Head of caudate nucleus (tissue), 42 donors: ENCODE data around the gene RSPH10B2.
A peak's percentile ranks its signal among the peaks of the same experiment; 100 is the strongest.
"Not testable (repeated sequence)": the region's sequence is repeated elsewhere in the genome, so short reads cannot be mapped to it uniquely, and the experiment has no call there.

Experiments
- DNase-seq, 42 donors: peaks; one replicate each; pipeline versions ENCODE4 v3.0.0 to v3.0.0-alpha.2; 2020 to 2021; ENCODE audit warnings: mixed read lengths in 7 of 42
- intact Hi-C: fragments of 100-400 bp; cut with DNase I; formaldehyde crosslinking; loops from one replicate; pipeline ENCODE4 v1.15.0; 2022

The RSPH10B2 gene

DNA sequence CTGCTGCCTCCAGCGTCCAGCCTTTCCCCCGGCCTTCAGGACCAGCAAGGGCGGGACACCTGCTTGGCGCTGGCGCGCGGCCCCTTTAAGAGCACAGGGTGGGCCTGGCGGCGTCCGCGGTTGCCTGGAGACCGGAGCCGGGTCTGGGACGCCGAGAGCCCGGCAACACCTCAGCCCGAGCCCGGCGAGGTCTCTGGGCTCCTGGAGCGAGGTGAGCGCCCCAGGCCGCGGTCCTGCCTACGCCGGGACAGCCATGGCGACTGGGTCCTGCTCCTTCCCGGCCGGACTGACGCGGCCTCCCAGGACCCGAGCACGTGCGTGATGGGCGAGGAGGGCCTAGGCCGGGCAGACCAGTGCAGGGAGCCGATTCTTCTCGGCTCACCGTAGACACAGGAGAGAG, at the start of gene RSPH10B2:
Gene RSPH10B2 (plus strand): TSS at position 140 of the 400 bp plus-strand sequence. CDS start 3,575 bp downstream, outside the sequence.
- intact Hi-C loops, result not testable (repeated sequence)
- peak in 1 of 42 donors; percentile 2 for DNase-seq

DNA sequence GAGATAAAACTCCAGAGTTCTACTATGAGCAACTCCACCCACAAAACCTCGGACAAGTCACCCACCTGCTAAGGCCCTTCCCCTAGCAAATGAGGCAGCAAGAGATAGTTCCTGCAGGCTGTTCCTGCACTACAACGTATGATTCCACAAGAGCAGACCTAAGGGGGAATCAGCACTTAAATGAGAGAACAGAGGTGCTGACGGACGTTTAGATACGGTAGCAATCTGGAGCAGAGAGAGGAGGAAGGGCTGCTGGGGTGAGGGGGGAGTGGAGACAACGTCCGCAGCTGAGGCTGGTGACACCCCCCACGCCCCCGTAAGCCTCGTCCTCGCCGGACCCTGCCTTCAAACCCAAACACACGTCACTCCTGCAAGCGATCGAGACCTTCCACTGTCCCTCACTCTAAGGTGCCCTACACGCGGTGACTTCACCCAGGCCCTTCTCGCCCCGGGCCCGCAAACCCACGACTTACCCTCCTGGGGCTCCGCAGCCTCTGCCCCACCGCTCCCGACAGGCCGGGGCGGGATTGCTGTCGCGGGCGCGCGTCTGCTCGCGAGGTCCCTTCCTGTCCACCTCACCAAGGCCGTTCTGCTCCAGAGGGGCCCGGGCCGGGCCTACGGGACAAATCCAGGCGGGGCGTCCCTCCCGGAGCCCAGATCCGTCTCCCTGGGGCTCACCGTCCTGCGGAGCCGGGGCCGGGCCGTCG, 47.8 kb upstream of the RSPH10B2 start:
- intact Hi-C loops, result loop anchor here (10.0 kb wide), 1 partner anchor 61 kb away; no protein-coding TSS in a partner anchor

DNA sequence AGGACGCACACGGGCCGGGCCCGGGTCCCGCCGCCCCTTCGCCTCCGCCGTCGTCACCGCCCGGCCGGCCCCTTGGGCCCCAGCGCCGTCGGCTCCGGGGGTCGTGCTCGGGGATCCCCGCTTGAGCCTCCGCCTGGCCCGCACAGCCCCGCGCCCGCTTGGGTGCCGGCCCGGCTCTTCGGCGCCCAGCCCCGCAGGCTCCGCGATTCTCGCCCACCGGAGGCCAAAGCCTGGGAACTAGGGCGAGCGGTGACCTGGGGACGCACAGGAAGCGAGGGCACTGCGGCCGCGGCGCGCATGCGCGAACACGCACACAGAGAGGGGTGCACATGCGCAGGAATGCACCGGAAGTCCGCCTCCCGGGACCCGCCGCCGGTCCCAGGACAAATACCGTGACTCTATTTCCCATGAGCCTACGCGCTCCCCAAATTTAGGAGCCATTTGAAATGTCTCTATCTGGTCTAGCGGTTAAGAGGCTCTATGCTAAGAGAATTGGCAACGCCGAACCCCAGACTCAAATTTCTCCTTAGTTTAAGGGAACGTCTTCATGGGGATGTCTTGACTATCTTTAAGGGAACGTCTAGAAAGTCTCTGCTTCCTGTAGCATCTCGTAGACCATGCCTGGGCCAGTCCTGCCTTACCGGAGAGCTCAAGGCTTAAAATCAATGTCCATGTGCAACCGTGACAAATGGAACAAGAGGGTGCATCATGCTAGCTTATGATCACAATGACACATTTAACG, 47.1 kb upstream of the RSPH10B2 start, which contains the start of gene ZNF12:
Gene ZNF12 (minus strand): TSS at position 282 of the 742 bp plus-strand sequence. CDS start 1,774 bp downstream, outside the sequence.
- intact Hi-C loops, result loop anchor here (10.0 kb wide), 1 partner anchor 62 kb away; no protein-coding TSS in a partner anchor

More for the DNA sequence above, 47.8 kb upstream of the RSPH10B2 start:
- peak in 24 of 42 donors; percentile 5 to 36 (median 17) for DNase-seq

DNA sequence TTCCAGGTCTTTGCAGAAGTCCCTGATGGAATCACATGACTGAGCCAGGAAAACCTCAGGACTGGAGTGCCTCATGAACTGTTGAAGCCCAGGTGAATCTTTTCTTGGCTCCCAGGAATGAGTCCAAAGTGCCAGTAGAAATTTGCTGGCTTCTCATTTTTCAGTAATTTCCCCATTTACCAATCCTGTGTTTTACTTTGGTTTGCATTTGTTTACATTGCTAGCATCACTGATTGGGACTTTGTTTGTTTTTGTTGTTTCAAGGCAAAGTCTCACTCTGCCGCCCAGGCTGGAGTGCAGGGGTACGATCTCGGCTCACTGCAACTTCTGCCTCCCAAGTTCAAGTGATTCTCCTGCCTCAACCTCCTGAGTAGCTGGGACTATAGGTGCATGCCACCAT, 45.6 kb upstream of the RSPH10B2 start:
- intact Hi-C loops, result loop anchor here (10.0 kb wide), 1 partner anchor 64 kb away; no protein-coding TSS in a partner anchor
- DNase-seq, result no peak

More for the DNA sequence above, 47.1 kb upstream of the RSPH10B2 start, which contains the start of gene ZNF12:
- DNase-seq, result peak; percentile 86 to 99 (median 96)

DNA sequence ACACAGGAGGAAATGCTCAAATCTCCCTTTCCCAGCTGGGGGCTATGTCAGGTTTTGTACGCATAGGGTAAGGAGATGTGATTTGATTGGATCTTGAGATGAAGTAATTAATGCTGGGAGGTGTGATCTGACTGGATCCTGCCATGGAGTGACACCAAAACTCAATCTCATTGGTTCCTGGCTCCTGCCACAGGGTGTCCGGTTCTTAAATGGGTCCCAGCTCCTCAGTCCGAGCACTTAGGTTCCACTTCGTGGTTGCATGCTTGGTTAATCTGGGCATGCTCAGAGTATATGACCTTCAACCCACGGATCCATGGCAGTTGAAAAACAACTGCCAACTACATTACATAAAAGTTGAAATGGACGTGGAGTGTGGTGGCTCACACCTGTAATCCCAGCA, 44.1 kb upstream of the RSPH10B2 start:
- intact Hi-C loops, result loop anchor here (10.0 kb wide), 1 partner anchor 65 kb away; no protein-coding TSS in a partner anchor

DNA sequence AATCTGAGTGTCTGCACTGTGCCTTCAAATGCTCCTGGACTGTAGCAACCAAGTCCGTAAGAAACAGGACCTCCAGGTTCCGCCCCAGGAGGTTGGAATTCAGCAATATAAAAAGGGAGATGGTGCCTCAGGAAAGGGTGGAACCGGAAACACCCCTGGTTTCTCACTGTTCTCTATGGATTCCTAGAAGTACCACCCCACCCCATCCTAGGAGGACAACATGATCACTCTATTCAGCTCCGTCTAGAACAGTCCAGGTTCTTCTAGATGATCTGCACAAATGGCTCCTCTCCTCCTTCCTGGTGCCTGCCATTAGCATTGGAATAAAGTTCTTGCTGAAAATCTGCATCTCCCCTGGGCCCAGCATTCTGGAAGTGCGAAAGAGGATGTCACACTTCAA, 39.5 kb upstream of the RSPH10B2 start:
- intact Hi-C loops, result no loop called here
- no peak for DNase-seq

More for the DNA sequence above, 44.1 kb upstream of the RSPH10B2 start:
- no peak for DNase-seq

DNA sequence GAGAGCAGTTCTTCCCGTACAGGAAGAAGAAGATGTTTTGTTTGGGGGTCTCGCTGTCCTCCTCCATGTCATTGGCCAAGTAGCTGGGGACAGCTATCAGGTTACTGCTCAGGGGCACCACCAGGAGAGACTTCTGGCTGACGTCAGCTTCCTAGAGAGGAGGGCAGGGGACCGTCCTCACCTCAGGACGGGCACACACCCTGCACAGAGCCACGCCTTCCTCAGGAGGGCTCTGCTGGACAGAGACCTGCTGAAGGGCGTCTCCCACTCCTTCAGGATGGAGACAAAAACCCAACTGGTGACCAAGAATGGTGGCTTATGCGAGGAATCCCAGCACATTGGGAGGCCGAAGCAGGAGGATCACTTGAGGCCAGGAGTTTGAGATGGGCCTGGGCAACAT, 38.0 kb upstream of the RSPH10B2 start:
- intact Hi-C loops, DNase-seq: not testable (repeated sequence)

DNA sequence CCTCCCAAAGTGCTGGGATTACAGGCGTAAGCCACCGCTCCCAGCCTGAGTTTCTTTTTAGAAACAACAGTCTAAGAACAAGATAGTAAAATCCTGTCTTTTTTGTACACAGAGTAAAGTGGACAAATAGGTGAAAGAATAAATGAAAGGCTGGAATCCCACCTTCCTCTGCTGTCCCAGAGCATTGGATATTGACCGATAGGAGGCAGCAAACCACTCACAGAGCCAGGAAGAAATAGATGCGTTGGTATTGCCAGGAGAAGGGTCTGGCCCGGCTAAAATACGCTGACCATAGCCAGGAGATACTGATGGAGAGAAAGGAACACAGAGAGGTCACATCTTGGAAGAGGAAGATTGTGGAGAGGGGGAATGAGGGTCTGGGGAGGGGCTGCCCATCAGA, 35.8 kb upstream of the RSPH10B2 start:
- DNase-seq, result no peak
- intact Hi-C loops, result no loop called here

DNA sequence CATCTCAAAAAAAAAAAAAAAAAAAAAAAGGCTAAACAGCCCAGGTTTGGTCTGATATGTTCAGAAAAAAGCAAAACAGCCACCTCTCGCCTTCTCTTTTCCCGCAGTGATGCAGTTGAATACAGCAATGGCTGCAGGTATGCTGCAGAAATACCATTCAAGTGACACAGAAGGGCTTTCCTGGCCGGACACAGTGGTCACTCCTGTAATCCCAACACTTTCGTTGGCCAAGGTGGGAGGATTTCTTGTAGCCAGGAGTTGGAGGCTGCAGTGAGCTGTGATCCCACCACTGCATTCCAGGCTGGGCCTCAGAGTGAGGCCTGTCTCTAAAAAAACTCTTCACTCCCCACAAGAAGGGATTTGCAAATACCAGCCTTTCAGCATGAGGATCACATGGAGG, 29.6 kb upstream of the RSPH10B2 start:
- intact Hi-C loops, DNase-seq: not testable (repeated sequence)

DNA sequence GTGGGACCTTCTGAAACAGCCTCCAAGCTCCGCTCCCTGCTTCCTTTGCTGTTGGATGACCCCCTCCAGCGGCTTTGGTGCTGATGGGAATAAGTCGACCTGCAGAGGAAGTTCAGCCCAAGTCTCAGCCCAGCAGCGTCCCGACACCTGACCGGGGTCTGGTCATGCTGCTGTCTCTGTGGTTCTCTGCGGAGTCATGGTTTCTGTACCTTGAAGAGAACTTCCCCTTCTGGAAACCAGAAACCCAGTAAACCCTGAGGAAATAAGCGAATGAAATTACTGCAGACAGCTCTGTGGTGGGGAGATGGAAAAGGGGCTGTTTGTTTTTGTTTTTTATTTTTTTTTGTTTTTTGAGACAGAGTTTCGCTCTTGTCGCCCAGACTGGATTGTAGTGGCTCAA, 28.9 kb upstream of the RSPH10B2 start:
- peak in 17 of 42 donors; percentile 5 to 44 (median 12) for DNase-seq
- intact Hi-C loops, result no loop called here

DNA sequence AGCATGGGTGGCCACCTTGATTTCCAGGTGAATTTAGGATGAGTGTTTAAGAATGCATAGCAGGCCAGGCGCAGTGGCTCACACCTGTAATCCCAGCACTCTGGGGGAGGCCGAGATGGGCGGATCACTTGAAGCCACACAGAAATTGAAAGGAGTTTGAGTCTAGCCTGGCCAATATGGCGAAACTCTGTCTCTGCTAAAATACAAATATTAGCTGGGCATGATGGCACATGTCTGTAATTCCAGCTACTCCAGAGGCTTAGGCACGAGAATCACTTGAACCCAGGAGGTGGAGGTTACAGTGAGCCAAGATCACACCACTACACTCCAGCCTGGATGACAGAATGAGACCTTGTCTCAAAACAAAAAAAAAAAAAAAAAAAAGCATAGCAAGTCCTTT, 27.6 kb upstream of the RSPH10B2 start:
- intact Hi-C loops, DNase-seq: not testable (repeated sequence)

DNA sequence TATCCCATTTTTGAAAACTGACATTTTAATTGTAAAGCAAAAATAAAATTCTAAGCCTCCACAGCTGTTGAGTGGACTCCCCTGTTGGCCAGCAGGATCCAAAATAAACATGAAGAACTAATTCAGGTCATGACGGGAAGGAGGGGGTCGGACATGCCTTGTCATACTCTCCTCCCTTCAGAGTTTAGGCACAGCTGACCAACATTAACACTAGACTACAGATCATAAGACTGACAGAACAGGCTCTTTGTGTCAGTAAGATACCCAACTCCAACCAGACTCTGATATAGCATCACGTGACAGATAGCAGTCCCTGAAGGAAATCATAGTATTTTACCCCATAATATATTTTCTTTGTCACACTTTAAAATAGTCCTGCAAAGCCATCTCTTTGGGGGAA, 26.2 kb upstream of the RSPH10B2 start:
- intact Hi-C loops, result no loop called here
- DNase-seq, result no peak

DNA sequence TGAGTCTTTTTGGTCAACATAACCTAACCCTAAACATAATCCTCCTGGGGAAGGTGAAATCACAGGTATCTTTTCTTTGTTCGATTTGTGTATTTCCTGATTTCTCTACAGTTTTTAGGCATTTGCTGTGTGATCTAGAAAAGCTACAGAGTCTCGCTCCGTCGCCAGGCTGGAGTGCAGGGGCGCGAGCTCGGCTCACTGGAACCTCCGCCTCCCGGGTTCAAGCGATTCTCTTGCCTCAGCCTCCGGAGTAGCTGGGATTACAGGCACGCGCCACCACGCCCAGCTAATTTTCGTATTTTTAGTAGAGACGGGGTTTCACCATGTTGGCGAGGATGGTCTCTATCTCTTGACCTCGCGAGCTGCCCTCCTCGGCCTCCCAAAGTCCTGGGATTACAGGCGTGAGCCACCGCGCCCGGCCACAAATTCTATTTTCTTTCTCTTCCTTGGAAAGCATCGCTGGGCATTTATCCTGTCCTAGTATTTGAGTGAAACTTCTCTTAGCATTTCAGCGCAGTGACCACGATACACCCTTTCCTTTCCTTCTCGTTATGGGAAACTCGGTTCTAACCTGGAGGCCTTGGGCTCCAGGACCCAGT, 24.9 kb upstream of the RSPH10B2 start:
- peak in 3 of 42 donors; percentile 9 to 12 (median 11) for DNase-seq
- intact Hi-C loops, result not testable (repeated sequence)

DNA sequence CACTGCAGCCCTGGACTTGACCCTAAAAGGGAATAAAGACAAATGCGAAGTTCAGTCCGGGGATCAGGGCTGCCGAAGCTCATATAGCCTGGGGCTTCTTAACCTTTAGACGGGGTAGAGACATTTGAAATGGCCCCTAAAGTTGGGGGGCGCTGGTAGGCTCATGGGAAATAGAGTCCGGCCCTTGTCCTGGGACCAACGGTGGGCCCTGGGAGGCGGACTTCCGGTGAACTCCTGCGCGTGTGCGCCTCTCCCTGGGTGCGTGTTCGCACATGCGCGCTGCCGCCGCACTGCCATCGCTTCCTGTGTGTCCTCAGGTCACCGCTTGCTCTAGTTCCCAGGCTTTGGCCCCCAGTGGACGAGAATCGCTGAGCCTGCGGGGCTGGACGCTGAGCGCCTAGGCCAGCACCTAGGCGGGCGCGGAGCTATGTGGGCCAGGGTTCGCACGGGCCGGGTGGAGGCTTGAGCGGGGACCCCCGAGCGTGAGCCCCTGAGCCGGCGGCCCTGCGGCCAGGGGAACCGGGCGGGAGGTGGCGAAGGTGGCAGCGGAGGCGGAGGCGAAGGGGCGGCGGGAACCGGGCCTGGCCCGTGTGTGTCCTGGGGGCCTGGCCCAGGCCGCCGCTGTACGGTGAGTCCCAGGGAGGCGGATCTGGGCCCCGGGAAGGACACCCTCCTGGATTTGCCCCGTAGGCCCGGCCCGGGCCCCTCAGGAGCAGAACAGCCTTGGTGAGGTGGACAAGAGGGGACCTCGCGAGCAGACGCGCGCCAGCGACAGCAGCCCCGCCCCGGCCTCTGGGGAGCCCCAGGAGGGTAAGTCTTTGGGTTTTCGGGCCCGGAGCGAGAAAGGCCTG, 24.2 kb upstream of the RSPH10B2 start:
- peak; percentile 86 to 97 (median 94) for DNase-seq
- intact Hi-C loops, result no loop called here

DNA sequence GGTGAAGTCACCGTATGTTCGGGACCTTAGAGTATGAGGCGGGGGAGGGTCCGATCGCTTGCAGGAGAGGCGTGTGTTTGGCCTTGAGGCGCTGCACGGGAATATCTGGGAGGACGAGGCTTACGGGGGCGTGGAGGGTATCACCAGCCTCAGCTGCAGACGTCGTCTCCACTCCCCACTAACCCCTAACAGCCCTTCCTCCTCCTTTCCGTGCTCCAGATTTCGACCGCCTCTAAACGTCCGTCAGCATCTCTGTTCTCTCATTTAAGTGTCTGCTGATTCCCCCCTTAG, 23.6 kb upstream of the RSPH10B2 start:
- intact Hi-C loops, result no loop called here
- DNase-seq, result peak in 4 of 42 donors; percentile 5 to 42 (median 14)

DNA sequence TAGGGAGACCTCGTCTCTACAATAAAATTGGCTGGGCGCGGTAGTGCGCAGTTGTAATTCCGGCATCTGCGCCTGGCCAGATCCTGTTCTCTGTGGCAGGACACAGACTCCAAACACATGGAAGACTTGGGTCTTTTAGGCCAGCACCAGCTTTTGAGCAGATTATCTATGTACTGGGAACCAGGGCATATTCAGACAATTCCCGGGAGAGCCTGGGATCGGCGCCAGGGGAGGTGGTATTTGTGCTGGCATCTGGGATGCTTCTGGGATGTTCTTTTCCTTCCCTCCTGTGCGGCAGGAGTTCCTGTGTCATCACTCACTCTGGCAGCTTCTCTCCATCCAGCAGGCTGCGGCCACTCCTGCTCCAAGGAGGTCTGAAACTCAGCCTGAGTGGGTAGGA, 15.5 kb upstream of the RSPH10B2 start:
- intact Hi-C loops, DNase-seq: not testable (repeated sequence)

DNA sequence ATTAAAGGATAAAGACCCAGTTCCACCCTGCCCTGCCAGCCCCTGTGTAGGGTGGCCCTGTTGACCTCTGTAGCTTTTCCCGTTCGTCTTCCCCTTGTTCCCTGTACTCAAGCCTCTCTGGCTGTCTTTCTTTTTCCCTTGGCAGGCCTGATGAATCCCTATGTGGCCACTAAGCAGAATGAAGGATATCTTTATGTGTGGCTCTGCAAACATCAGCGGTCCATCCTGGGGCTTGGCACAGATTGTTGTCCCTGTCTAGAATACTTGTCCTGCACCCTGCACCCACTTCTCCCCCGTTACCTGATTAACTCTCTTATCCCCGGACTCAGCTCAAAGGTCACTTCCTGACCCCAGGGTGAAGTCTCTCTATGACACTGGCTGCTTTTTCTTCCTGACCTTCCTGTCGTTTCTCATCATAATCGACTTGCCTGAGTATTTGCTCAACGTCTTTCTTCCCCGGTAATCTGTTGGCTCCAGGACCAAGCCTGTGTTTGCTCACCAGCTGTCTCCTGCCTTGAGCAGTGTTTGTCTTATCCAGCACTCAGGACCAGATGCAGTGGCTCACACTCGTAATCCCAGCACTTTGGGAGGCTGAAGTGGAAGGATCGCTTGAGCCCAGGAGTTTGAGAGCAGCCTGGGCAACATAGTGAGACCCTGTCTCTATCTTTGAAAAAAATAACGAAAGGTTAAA, 9.3 kb upstream of the RSPH10B2 start:
- intact Hi-C loops, DNase-seq: not testable (repeated sequence)

DNA sequence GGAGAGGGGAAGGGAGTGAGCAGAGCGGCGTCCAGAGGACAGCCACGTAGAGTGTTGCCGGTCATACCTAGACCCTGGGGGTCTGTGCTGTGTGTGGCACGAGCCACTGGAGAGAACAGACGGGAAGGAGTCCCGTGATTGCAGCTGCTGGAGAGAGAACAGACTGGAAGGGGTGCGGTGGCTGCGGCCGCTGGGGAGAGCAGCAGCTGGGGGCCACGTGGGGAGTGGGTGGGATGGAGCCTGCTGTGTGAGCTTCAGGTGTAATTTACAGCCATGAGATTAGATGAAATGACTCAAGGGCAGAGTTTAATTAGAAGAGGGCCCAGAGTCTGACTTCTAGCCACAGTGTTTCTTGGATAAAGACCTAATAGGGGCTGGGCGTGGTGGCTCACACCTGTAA, 4.6 kb upstream of the RSPH10B2 start:
- DNase-seq, intact Hi-C loops: not testable (repeated sequence)
